Stomach (tissue), 19 donors: ENCODE measurements around the gene TMEM229A. TPM values are rescaled to one million over a fixed set of nuclear protein-coding genes. Genes with fewer than 3 reads are reported as not detected.
"Not testable (repeated sequence)": the region's sequence is repeated elsewhere in the genome, so short reads cannot be mapped to it uniquely, and the experiment has no call there.

Experiments used
- DNase-seq, 2 donors: peaks; one replicate each; pipeline versions ENCODE4 v3.0.0 to v3.0.0-alpha.2; 2013 to 2019
- H3K27ac ChIP-seq, 5 donors: fragments of 200-600 bp in 4 of 5; sonication (generic) in 4 of 5; one replicate each; pipeline ENCODE4 v1.5.1; 2013 to 2019; ENCODE audit warnings: mild to moderate bottlenecking in 1 of 5, moderate library complexity in 1 of 5
- H3K27me3 ChIP-seq, 3 donors: fragments of 200-600 bp; sonication (generic); one replicate each; pipeline ENCODE4 v1.5.1; 2017 to 2019; ENCODE audit warnings: mixed run types in 1 of 3
- H3K36me3 ChIP-seq, 4 donors: fragments of 200-600 bp; sonication (generic); 1 replicate in 3 of 4; 2 replicates in 1 of 4; pipeline ENCODE4 v1.5.1; 2016 to 2019
- H3K4me1 ChIP-seq, 4 donors: fragments of 200-600 bp; sonication (generic); one replicate each; pipeline ENCODE4 v1.5.1; 2016 to 2019
- H3K4me3 ChIP-seq, 4 donors: fragments of 200-600 bp; sonication (generic) in 3 of 4; one replicate each; pipeline ENCODE4 v1.5.1; 2016 to 2019; ENCODE audit warnings: mild to moderate bottlenecking in 1 of 4
- H3K9me3 ChIP-seq, 4 donors: fragments of 200-600 bp; sonication (generic); one replicate each; pipeline ENCODE4 v1.5.1; 2016 to 2019
- CTCF ChIP-seq, 7 experiments: fragments of 450-650 bp in 4 of 7; fragments of 200-600 bp in 3 of 7; sonication (generic) in 3 of 7; IDR thresholded peaks; one replicate each; pipeline ENCODE4 v1.5.1; 2016 to 2019; ENCODE audit warnings: antibody characterized with exemption in 7 of 7, control low read depth in 2 of 7, mild to moderate bottlenecking in 1 of 7
- EP300 ChIP-seq: sonication (generic); formaldehyde crosslinking; IDR thresholded peaks from one replicate; pipeline ENCODE4 v1.6.1; 2017; ENCODE audit warnings: antibody characterized with exemption
- POLR2A ChIP-seq, 4 donors: fragments of 450-650 bp; IDR thresholded peaks; one replicate each; pipeline ENCODE4 v1.6.1; 2016; ENCODE audit warnings: antibody characterized with exemption in 4 of 4, control low read depth in 2 of 4, mild to moderate bottlenecking in 1 of 4, moderate library complexity in 1 of 4
- POLR2AphosphoS5 ChIP-seq, 3 donors: sonication (generic); formaldehyde crosslinking; IDR thresholded peaks; one replicate each; pipeline ENCODE4 v1.6.1; 2016; ENCODE audit warnings: antibody characterized with exemption in 3 of 3
- WGBS, 5 donors: extraction: QIAGEN DNeasy Blood & Tissue Kit in 3 of 5; methylation state at CpG; one replicate each; pipeline versions ENCODE4 v1.1.5 to v1.1.7; 2013 to 2018; 5-methylcytosine and 5-hydroxymethylcytosine counted together
- intact Hi-C: fragments of 100-400 bp; cut with DNase I; formaldehyde crosslinking; loops from one replicate; pipeline ENCODE4 v1.15.1; 2023; ENCODE audit warnings: low total_unique reads
- long read RNA-seq, 10 donors: transcript quantifications; one replicate each; lab custom pipeline, GENCODE V29; 2026
- polyA plus RNA-seq, 3 donors: library from polyadenylated mRNA; stranded (reverse); fragments of 200-250 nt; gene quantifications; one replicate each; pipeline ENCODE4 v1.2.3, GENCODE V29; 2013
- total RNA-seq, 5 donors: library from RNA; depleted of rRNA; stranded (reverse); fragments of >200 nt; gene quantifications; one replicate each; pipeline versions ENCODE4 v1.1.0 to v1.2.3, GENCODE V29; 2014 to 2016
- donor health status: healthy with polysubstance abuse.
- donor health status: Bipolar disorder and iron deficiency.
- donor health status: healthy.

The TMEM229A gene
- 10 to 100 TPM in 1 of 5 donors, 1 to 10 TPM in 1, under 1 TPM in 1, not detected in 2; 0.29 to 15.2 (median 2.8) TPM for total RNA-seq
- 1 to 10 TPM in 1 of 3 donors, under 1 TPM in 2; 0.35 to 1.3 (median 0.61) TPM for polyA plus RNA-seq
- long read RNA-seq, donor 1, partial matches to known transcripts = 0 of 1 reads
- long read RNA-seq, donor 1, other reads (novel, unspliced or antisense) = 0 of 1 reads
- long read RNA-seq, donor 2, transcript TMEM229A-201 (1 exons, 2,108 nt) = major isoform, 5 of 5 reads
- long read RNA-seq, donor 2, partial matches to known transcripts = 0 of 5 reads
- long read RNA-seq, donor 2, other reads (novel, unspliced or antisense) = 0 of 5 reads
- long read RNA-seq, donor 3, partial matches to known transcripts = 0 of 1 reads
- long read RNA-seq, donor 3, other reads (novel, unspliced or antisense) = 0 of 1 reads
- long read RNA-seq, donor 4 = 0 reads
- long read RNA-seq, donor 5, partial matches to known transcripts = 0 of 1 reads
- long read RNA-seq, donor 5, other reads (novel, unspliced or antisense) = 0 of 1 reads
- long read RNA-seq, donor 6, transcript TMEM229A-201 (1 exons, 2,108 nt) = major isoform, 6 of 6 reads
- long read RNA-seq, donor 6, partial matches to known transcripts = 0 of 6 reads
- long read RNA-seq, donor 6, other reads (novel, unspliced or antisense) = 0 of 6 reads
- long read RNA-seq, donor 7, partial matches to known transcripts = 0 of 1 reads
- long read RNA-seq, donor 7, other reads (novel, unspliced or antisense) = 0 of 1 reads
- long read RNA-seq, donor 8 = 0 reads
- long read RNA-seq, donor 9, partial matches to known transcripts = 0 of 2 reads
- long read RNA-seq, donor 9, other reads (novel, unspliced or antisense) = 0 of 2 reads
- long read RNA-seq, donor 10, partial matches to known transcripts = 0 of 4 reads
- long read RNA-seq, donor 10, other reads (novel, unspliced or antisense) = 0 of 4 reads

- peak; percentile 54 to 83 for DNase-seq
- Histone ChIP-seq H3K4me3 (peak within 1 kb of the TSS; percentile 50 to 73 (median 60)), H3K9me3 (no peaks in the 10 kb centered on the region), H3K36me3 (no peaks in the 10 kb centered on the region), H3K27ac (peak within 1 kb of the TSS; percentile 55 to 93 (median 77)), H3K27me3 (peaks cover 0 to 49% (median 11%) of the 10 kb centered on the region in 3 donors), H3K4me1 (peaks cover 10 to 33% (median 30%) of the 10 kb centered on the region in 4 donors)
- 1% methylated on average over 30 to 87 of the region's 87 CpGs for WGBS, 5 donors
- intact Hi-C loops = no loop called here
- peak in 1 of 7 experiments; percentile 6 for TF ChIP-seq CTCF (IDR thresholded peaks at IDR 0.05)
- no peak for TF ChIP-seq EP300
Measured at GRCh38 chr7:124032369-124033094, at the start of gene TMEM229A. Gene TMEM229A (minus strand): TSS chr7:124033067. CDS start chr7:124033003, 64 bp downstream.

- H3K27me3 ChIP-seq, DNase-seq, intact Hi-C loops, H3K36me3 ChIP-seq, H3K9me3 ChIP-seq, H3K4me3 ChIP-seq, H3K27ac ChIP-seq: not testable (repeated sequence)
- peaks cover 5 to 29% (median 16%) of the 10 kb centered on the region in 4 donors for H3K4me1 ChIP-seq
- 93 to 97% (median 96%) methylated on average over 8 of the region's 8 CpGs for WGBS, 5 donors
Measured at GRCh38 chr7:124082234-124082633, 49.4 kb upstream of the TMEM229A start.

- no peak for DNase-seq
- peaks cover 0 to 16% (median 0%) of the 10 kb centered on the region in 4 donors for H3K4me1 ChIP-seq
- intact Hi-C loops = no loop called here
- H3K4me3 ChIP-seq = no peak overlapping the region
- no peaks in the 10 kb centered on the region for H3K27me3 ChIP-seq
- TF ChIP-seq EP300 = no peak
- no peak for TF ChIP-seq CTCF (IDR thresholded peaks at IDR 0.05)
- no peak for TF ChIP-seq POLR2AphosphoS5 (IDR thresholded peaks at IDR 0.05)
- no peak for TF ChIP-seq POLR2A (IDR thresholded peaks at IDR 0.05)
- no peaks in the 10 kb centered on the region for H3K9me3 ChIP-seq
- H3K36me3 ChIP-seq = no peaks in the 10 kb centered on the region
- 63 to 95% (median 80%) methylated on average over 3 of the region's 3 CpGs for WGBS, 5 donors
- no peak overlapping the region for H3K27ac ChIP-seq
Measured at GRCh38 chr7:124077546-124077945, 44.7 kb upstream of the TMEM229A start.

- peaks cover 0 to 17% (median 0%) of the 10 kb centered on the region in 4 donors for H3K4me1 ChIP-seq
- no peaks in the 10 kb centered on the region for H3K27me3 ChIP-seq
- DNase-seq = no peak
- intact Hi-C loops = no loop called here
- no peaks in the 10 kb centered on the region for H3K36me3 ChIP-seq
- TF ChIP-seq POLR2AphosphoS5 (IDR thresholded peaks at IDR 0.05) (no peak), POLR2A (IDR thresholded peaks at IDR 0.05) (no peak), CTCF (IDR thresholded peaks at IDR 0.05) (no peak), EP300 (no peak)
- H3K27ac ChIP-seq = no peak overlapping the region
- no peaks in the 10 kb centered on the region for H3K9me3 ChIP-seq
- H3K4me3 ChIP-seq = no peak overlapping the region
Measured at GRCh38 chr7:124076841-124077240, 44.0 kb upstream of the TMEM229A start.
